ENCODE measurements around the gene SPATA32. TPM values are rescaled to one million over a fixed set of nuclear protein-coding genes. Genes with fewer than 3 reads are reported as not detected.
"Not testable (repeated sequence)": the region's sequence is repeated elsewhere in the genome, so short reads cannot be mapped to it uniquely, and the experiment has no call there.

The SPATA32 gene
- total RNA-seq, 1 experiment from 2014 or later, result 0.15 TPM

- no peak for DNase-seq (ENCODE audit: low read depth, low spot score)
- intact Hi-C loops (cut with micrococcal nuclease), result no loop called here
- no peaks in the 10 kb centered on the region for H3K9me2 ChIP-seq (ENCODE audit: insufficient read depth)
- H3K36me3 ChIP-seq (ENCODE audit: control insufficient read depth in 1 of 2, insufficient read depth in 2 of 2, low read length in 2 of 2), result peaks cover 0 to 4% of the 10 kb centered on the region in 2 experiments; a peak in 2 of 4 replicates
- no peak overlapping the region for H3K9ac ChIP-seq (ENCODE audit: low read length)
- H3K9me3 ChIP-seq (ENCODE audit: control insufficient read depth in 1 of 2, insufficient read depth in 1 of 2, low read depth in 1 of 2, low read length in 2 of 2), result no peaks in the 10 kb centered on the region
- H3K4me1 ChIP-seq (ENCODE audit: control insufficient read depth in 1 of 2, insufficient read depth in 2 of 2, low read length in 2 of 2), result peaks cover 1 to 9% of the 10 kb centered on the region in 2 experiments; a peak in 3 of 4 replicates
- ChIA-PET CTCF (no interaction called here), RAD21 (ENCODE audit: low non-redundant PET in 1 of 2, low total read pairs in 2 of 2, uncharacterized antibody in 2 of 2, unreplicated experiment in 2 of 2) (no interaction called here), POLR2A (no interaction called here)
- BruUV-seq (replicated peaks), result no TSS peak
- peaks cover 3% of the 10 kb centered on the region; the same call in 1 of the 2 replicates for H3K79me2 ChIP-seq (ENCODE audit: insufficient read depth, low read length)
- H4K20me1 ChIP-seq (ENCODE audit: insufficient read depth), result no peaks in the 10 kb centered on the region
- TF ChIP-seq EGR1 (IDR thresholded peaks at IDR 0.05; ENCODE audit: low read depth) (no peak), JUND (IDR thresholded peaks at IDR 0.05) (no peak), SIN3A (IDR thresholded peaks at IDR 0.05; ENCODE audit: low read depth) (no peak), MAX (IDR thresholded peaks at IDR 0.05) (no peak), CTCF (IDR thresholded peaks at IDR 0.05 in 2 of 3, conservative IDR thresholded peaks at IDR 0.05 in 1 of 3; ENCODE audit: borderline replicate concordance in 1 of 3, insufficient read depth in 1 of 3, low read depth in 2 of 3, low read length in 2 of 3) (no peak)
- no peak overlapping the region for H2AFZ ChIP-seq (ENCODE audit: low read depth, low read length, poor library complexity, severe bottlenecking)
- no peaks in the 10 kb centered on the region for H3K27me3 ChIP-seq (ENCODE audit: insufficient read depth, low read length)
- H3K4me3 ChIP-seq (replicated peaks in 1 of 2; ENCODE audit: low read depth in 1 of 2, low read length in 2 of 2), result no peak overlapping the region
- H3K27ac ChIP-seq (ENCODE audit: low read depth, low read length), result no peak overlapping the region
- H3K4me2 ChIP-seq (ENCODE audit: low read length), result no peak overlapping the region
- no peak for ATAC-seq
These were observed 8.0 kb downstream of the SPATA32 start for GRCh38 chr17:45253879-45254278.

GRCh38 chr17:45253237-45253636 is 8.7 kb downstream of the SPATA32 start:
- H3K9ac ChIP-seq (ENCODE audit: low read length); H3K4me2 ChIP-seq (ENCODE audit: low read length); H4K20me1 ChIP-seq (ENCODE audit: insufficient read depth); CTCF ChIA-PET; H3K4me3 ChIP-seq (replicated peaks in 1 of 2; ENCODE audit: low read depth in 1 of 2, low read length in 2 of 2); H2AFZ ChIP-seq (ENCODE audit: low read depth, low read length, poor library complexity, severe bottlenecking); H3K27ac ChIP-seq (ENCODE audit: low read depth, low read length); DNase-seq (ENCODE audit: low read depth, low spot score); RAD21 ChIA-PET (ENCODE audit: low non-redundant PET in 1 of 2, low total read pairs in 2 of 2, uncharacterized antibody in 2 of 2, unreplicated experiment in 2 of 2); H3K36me3 ChIP-seq (ENCODE audit: control insufficient read depth in 1 of 2, insufficient read depth in 2 of 2, low read length in 2 of 2); POLR2A ChIA-PET; H3K79me2 ChIP-seq (ENCODE audit: insufficient read depth, low read length); H3K27me3 ChIP-seq (ENCODE audit: insufficient read depth, low read length); BruUV-seq (replicated peaks); intact Hi-C loops (cut with micrococcal nuclease); H3K9me2 ChIP-seq (ENCODE audit: insufficient read depth); ATAC-seq; H3K9me3 ChIP-seq (ENCODE audit: control insufficient read depth in 1 of 2, insufficient read depth in 1 of 2, low read depth in 1 of 2, low read length in 2 of 2): not testable (repeated sequence)
- peaks cover 6 to 14% of the 10 kb centered on the region in 2 experiments; a peak in 3 of 4 replicates for H3K4me1 ChIP-seq (ENCODE audit: control insufficient read depth in 1 of 2, insufficient read depth in 2 of 2, low read length in 2 of 2)

Data from HCT116 (cell line).